Breast epithelium (tissue), 3 donors: ENCODE measurements around the gene SF3A1.

Experiments
- POLR2A ChIP-seq: fragments of 450-650 bp; IDR thresholded peaks from one replicate; pipeline ENCODE4 v1.6.1; 2016; ENCODE audit warnings: antibody characterized with exemption, mild to moderate bottlenecking, moderate library complexity
- POLR2AphosphoS5 ChIP-seq, 3 donors: sonication (generic); formaldehyde crosslinking; IDR thresholded peaks; one replicate each; pipeline ENCODE4 v1.6.1; 2017; ENCODE audit warnings: antibody characterized with exemption in 3 of 3
- TF ChIP-seq, protein P1 (sequence below), 3 donors: fragments of 450-650 bp; IDR thresholded peaks; one replicate each; pipeline ENCODE4 v1.5.1; 2016 to 2017; ENCODE audit warnings: antibody characterized with exemption in 3 of 3, mild to moderate bottlenecking in 3 of 3, moderate library complexity in 3 of 3

DNA sequence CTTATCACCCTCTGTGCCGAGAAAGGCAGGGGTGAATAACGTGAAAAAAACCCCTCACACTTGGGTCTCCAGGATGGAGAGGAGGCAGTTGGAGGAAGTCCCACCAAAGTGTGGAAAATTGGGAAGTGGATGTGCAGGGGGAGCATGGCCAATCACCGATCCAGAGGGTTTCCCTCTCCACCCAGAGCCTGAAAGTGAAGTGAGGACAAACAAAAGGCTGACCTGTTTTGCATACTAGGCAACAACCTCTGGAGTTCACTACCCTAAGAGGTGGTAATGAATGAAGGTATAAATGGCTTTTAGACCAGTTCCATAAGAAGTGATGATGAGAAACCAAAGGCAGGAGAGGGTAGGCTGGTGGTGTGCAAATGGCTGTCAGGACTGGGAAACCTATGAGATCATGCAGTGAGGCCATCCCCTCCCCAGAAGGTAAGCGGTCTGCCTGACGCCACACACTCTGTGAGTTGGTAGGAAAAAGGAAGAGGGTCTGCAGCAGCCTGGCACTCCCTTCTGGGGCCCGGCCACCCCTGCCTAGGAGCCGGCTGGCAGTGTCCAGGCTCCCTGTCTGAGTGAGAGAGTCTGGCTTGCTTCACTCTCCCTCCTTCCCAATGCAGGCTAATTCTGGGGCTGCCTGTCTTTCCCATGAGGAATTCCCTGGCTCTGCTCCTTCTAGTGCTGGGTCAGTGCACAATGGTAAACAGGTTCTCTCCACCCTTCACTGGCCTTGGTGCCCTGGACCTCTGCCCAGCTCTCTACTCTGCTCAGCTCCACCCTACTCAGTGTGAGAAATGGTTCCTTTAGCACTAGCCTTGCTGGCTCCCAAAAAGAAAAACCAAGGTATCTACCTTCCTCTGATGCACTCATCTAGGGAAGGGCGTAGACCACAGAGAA lies 45.6 kb downstream of the SF3A1 start:
- TF ChIP-seq POLR2A (no peak), POLR2AphosphoS5 (IDR thresholded peaks at IDR 0.05) (no peak)
- TF ChIP-seq, protein P1, sequence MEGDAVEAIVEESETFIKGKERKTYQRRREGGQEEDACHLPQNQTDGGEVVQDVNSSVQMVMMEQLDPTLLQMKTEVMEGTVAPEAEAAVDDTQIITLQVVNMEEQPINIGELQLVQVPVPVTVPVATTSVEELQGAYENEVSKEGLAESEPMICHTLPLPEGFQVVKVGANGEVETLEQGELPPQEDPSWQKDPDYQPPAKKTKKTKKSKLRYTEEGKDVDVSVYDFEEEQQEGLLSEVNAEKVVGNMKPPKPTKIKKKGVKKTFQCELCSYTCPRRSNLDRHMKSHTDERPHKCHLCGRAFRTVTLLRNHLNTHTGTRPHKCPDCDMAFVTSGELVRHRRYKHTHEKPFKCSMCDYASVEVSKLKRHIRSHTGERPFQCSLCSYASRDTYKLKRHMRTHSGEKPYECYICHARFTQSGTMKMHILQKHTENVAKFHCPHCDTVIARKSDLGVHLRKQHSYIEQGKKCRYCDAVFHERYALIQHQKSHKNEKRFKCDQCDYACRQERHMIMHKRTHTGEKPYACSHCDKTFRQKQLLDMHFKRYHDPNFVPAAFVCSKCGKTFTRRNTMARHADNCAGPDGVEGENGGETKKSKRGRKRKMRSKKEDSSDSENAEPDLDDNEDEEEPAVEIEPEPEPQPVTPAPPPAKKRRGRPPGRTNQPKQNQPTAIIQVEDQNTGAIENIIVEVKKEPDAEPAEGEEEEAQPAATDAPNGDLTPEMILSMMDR (IDR thresholded peaks at IDR 0.05) = no peak
